Activated CD4-positive, alpha-beta memory T cell treated with anti-CD3 and anti-CD28 coated beads for 36 hours (primary cell): ENCODE results near the gene HACE1. TPM values are rescaled to one million over a fixed set of nuclear protein-coding genes. Genes with fewer than 3 reads are reported as not detected.
A peak's percentile ranks its signal among the peaks of the same experiment; 100 is the strongest.

Source experiments
- CTCF ChIA-PET: fragments of 350-600 bp; sonication (Branson Sonifier 250); formaldehyde crosslinking; loops from one replicate; lab custom pipeline; 2021; ENCODE audit warnings: antibody characterized with exemption, inconsistent platforms; lab: Charles Lee
- POLR2A ChIA-PET: fragments of 350-600 bp; sonication (Branson Sonifier 250); formaldehyde crosslinking; loops from one replicate; lab custom pipeline; 2021; ENCODE audit warnings: antibody characterized with exemption; lab: Charles Lee
- DNase-seq: peaks from one replicate; pipeline ENCODE4 v3.0.0-alpha.2; 2020
- H3K27ac Mint-ChIP-seq: one replicate; pipeline ENCODE4 v1.8.0; 2021; ENCODE audit warnings: mixed read lengths
- H3K27me3 Mint-ChIP-seq: one replicate; pipeline ENCODE4 v1.8.0; 2021; ENCODE audit warnings: mixed read lengths
- H3K36me3 Mint-ChIP-seq: one replicate; pipeline ENCODE4 v1.8.0; 2021; ENCODE audit warnings: mixed read lengths
- H3K4me1 Mint-ChIP-seq: one replicate; pipeline ENCODE4 v1.8.0; 2021; ENCODE audit warnings: low read depth, mixed read lengths
- H3K4me3 Mint-ChIP-seq: one replicate; pipeline ENCODE4 v1.8.0; 2021; ENCODE audit warnings: mild to moderate bottlenecking, mixed read lengths
- H3K9me3 Mint-ChIP-seq: one replicate; pipeline ENCODE4 v1.8.0; 2021; ENCODE audit warnings: mixed read lengths
- intact Hi-C: fragments of 100-400 bp; cut with micrococcal nuclease; formaldehyde crosslinking; loops from one replicate; pipeline ENCODE4 v1.15.1; 2023
- total RNA-seq, 2 experiments: library from RNA; stranded (reverse); gene quantifications; one replicate each; pipeline ENCODE4 v1.2.3, GENCODE V29; 2021

HACE1 gene
- total RNA-seq, 2 experiments from 2014 or later, result 15.0 to 17.6 TPM

DNA sequence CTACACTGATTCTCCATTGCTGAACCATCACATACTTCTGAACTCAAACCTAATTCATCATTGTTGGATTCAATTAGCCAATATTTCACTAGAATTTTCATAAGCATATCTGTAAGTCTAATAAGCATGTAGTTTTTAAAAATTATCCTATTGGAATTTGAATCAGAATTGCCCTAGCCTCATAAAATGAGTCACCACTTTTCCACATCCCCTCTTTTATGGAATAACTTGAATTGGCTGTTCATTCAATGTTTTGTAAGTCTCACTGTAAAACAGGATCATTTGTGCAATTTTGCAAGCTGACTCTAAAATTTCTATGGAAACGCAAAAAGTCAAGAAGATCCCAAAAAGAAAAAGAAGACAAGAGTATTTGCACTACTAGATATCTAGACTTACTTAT is 141.0 kb downstream of the HACE1 start:
- ChIA-PET CTCF (no interaction called here), POLR2A (no interaction called here)
- H3K36me3 Mint-ChIP-seq, result no peaks in the 10 kb centered on the region
- no peaks in the 10 kb centered on the region for H3K9me3 Mint-ChIP-seq
- no peaks in the 10 kb centered on the region for H3K4me1 Mint-ChIP-seq
- intact Hi-C loops, result no loop called here
- no peaks in the 10 kb centered on the region for H3K27me3 Mint-ChIP-seq
- no peak overlapping the region for H3K4me3 Mint-ChIP-seq
- H3K27ac Mint-ChIP-seq, result no peak overlapping the region
- DNase-seq, result no peak

DNA sequence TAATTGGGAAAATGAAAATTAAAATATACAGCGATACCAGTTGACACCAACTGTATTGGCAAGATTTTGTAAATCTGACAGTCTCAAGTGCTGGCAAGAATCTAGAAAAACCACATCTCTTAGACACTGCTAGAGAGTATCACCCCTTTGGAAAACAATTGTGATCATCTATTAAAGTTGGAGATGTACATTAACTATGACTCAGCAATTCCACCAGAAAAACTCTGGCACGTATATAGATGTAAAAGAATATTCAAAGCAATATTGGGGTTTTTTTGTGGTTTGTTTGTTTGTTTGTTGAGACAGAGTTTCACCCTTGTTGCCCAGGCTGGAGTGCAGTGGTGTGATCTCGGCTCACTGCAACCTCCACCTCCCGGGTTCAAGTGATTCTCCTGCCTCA is 142.9 kb downstream of the HACE1 start:
- ChIA-PET POLR2A (no interaction called here), CTCF (no interaction called here)
- Mint-ChIP-seq H3K4me1 (no peaks in the 10 kb centered on the region), H3K36me3 (no peaks in the 10 kb centered on the region), H3K27me3 (no peaks in the 10 kb centered on the region), H3K9me3 (no peaks in the 10 kb centered on the region), H3K4me3 (no peak overlapping the region), H3K27ac (no peak overlapping the region)
- intact Hi-C loops, result no loop called here
- no peak for DNase-seq

- POLR2A ChIA-PET, result no interaction called here
- Mint-ChIP-seq H3K36me3 (no peaks in the 10 kb centered on the region), H3K4me1 (no peaks in the 10 kb centered on the region), H3K9me3 (no peaks in the 10 kb centered on the region), H3K27ac (no peak overlapping the region), H3K4me3 (no peak overlapping the region), H3K27me3 (no peaks in the 10 kb centered on the region)
- CTCF ChIA-PET, result no interaction called here
- DNase-seq, result no peak
- intact Hi-C loops, result no loop called here
These were observed 144.9 kb downstream of the HACE1 start for GRCh38 chr6:104714796-104715195.

- CTCF ChIA-PET, result no interaction called here
- intact Hi-C loops, result no loop called here
- POLR2A ChIA-PET, result no interaction called here
These were observed 145.7 kb downstream of the HACE1 start for GRCh38 chr6:104713982-104714381.

GRCh38 chr6:104711371-104711770 is 148.3 kb downstream of the HACE1 start:
- no peak overlapping the region for H3K4me3 Mint-ChIP-seq
- no peaks in the 10 kb centered on the region for H3K36me3 Mint-ChIP-seq
- POLR2A ChIA-PET, result no interaction called here
- CTCF ChIA-PET, result no interaction called here
- peaks cover 2% of the 10 kb centered on the region for H3K4me1 Mint-ChIP-seq
- no peak overlapping the region for H3K27ac Mint-ChIP-seq
- H3K27me3 Mint-ChIP-seq, result no peaks in the 10 kb centered on the region
- H3K9me3 Mint-ChIP-seq, result peaks cover 8% of the 10 kb centered on the region
- DNase-seq, result no peak
- intact Hi-C loops, result no loop called here

More at GRCh38 chr6:104713982-104714381, 145.7 kb downstream of the HACE1 start:
- no peak for DNase-seq
- H3K4me1 Mint-ChIP-seq, result no peaks in the 10 kb centered on the region
- no peak overlapping the region for H3K4me3 Mint-ChIP-seq
- no peak overlapping the region for H3K27ac Mint-ChIP-seq
- peaks cover 6% of the 10 kb centered on the region for H3K9me3 Mint-ChIP-seq
- H3K36me3 Mint-ChIP-seq, result no peaks in the 10 kb centered on the region
- H3K27me3 Mint-ChIP-seq, result no peaks in the 10 kb centered on the region

DNA sequence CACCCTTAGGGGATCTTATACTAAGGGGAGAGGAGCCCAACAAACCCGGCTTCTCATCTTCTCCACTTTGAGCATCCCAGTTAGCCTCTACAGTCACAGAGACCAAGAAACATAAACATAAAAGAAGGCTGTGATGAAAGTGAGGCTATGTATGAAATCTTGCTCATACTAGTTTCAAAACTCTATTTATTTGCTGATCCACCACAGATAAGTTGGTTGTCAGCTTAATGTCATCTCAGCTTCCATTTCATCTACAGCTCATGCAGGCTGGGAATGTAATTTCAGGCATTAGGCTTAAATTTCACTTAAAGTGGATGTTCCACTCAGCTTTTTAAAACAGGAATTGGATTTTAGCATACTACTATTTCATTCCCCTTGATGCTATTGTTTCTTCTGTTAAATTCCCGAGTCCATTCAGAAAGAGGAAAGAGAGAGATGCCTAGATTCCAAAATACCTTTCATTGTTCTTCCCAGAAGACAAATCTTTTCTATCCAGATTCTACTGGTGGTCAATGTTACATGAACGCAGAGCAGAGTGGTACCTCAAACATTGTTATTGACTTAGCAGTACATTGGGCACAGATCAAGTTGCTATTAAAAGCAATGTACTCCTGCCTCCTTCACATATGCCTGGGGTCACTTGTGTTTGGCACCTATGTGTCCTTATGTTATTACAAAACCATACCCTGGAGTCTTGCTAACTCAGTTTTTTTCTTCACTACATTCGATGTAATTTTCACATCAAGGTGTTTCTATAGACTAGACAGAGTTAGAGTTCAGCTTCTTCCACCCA is 149.0 kb downstream of the HACE1 start:
- no peak overlapping the region for H3K4me3 Mint-ChIP-seq
- POLR2A ChIA-PET, result no interaction called here
- peaks cover 4% of the 10 kb centered on the region for H3K4me1 Mint-ChIP-seq
- DNase-seq, result no peak
- intact Hi-C loops, result no loop called here
- CTCF ChIA-PET, result no interaction called here
- H3K27me3 Mint-ChIP-seq, result no peaks in the 10 kb centered on the region
- H3K9me3 Mint-ChIP-seq, result peaks cover 8% of the 10 kb centered on the region
- H3K36me3 Mint-ChIP-seq, result no peaks in the 10 kb centered on the region
- no peak overlapping the region for H3K27ac Mint-ChIP-seq

DNA sequence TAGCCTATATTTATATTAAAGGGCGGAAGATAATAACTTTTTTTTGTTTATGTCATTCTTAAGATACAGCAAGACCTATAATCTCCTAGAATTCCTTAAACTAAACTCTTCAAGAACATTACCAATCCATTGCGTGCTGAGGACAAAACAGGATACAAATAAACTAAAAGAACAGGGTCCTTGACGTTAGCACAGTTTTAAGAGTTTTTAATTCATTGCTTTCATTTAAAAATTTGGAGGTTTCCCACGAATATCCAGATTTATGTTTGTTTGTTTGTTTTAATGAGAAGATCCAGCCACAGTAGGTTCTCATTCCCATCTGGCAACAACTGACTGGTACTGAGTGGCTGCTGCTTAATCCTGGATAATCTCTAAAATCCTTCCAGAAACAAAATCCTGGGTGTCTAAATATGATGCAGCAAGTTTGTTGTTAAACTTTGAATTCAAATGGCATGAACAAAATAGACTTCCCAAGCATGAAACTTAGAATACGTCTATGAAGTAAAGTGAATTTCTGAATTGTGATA is 153.7 kb downstream of the HACE1 start:
- Mint-ChIP-seq H3K27me3 (no peaks in the 10 kb centered on the region), H3K4me1 (peaks cover 35% of the 10 kb centered on the region), H3K4me3 (no peak overlapping the region), H3K9me3 (peaks cover 8% of the 10 kb centered on the region), H3K27ac (no peak overlapping the region), H3K36me3 (no peaks in the 10 kb centered on the region)
- POLR2A ChIA-PET, result no interaction called here
- CTCF ChIA-PET, result no interaction called here
- intact Hi-C loops, result loop anchor here (2.0 kb wide), 1 partner anchor 17 kb away; no protein-coding TSS in a partner anchor
- DNase-seq, result no peak

DNA sequence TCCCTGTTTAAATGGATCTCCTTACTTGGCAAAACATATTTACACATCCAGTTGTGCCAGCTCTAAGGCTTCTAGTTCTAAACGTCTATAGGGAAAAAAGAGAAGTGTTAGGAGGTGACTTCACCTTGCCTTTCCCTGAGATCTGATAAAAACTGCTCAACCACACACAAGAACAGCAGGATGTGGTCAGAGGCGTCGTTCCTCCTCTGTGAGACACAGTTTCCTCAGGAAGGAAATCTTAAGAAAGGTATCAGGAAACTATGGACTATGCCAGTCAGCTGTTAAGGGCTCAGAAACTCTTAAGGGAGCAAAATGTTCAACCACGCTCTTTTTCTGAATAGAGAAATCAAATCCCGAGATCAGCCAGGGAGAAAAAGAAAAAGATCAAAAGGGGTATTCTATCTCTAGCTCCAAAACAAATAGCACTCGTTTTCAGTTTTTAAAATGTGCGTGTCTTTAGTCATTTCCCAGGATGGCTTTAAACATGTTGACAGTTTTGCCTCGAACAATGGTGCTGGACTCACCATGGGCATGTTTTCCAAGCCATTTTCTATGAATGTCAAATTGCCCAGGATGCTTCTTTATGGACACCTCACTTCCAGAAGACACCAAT is 154.5 kb downstream of the HACE1 start:
- intact Hi-C loops, result loop anchor here (2.0 kb wide), 1 partner anchor 16 kb away; no protein-coding TSS in a partner anchor

DNA sequence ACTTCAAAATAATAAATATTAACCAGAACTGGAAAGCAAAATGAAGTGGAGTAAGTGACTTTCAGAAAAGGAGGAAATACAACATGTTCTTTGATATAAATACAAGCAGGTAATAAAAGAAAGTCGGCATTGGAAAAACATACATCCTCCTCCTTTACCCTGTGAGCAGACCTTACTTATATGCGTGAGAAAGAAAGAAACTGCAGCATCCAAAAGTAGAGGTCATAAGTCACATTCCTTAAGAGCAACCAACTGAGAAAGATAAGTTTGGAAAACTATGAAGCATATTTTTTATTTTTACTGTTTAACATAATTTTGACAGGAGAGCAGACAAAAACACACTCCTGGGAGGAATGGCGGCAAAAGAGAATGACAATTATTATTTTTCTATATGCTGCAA is 155.5 kb downstream of the HACE1 start:
- Mint-ChIP-seq H3K27ac (no peak overlapping the region), H3K4me3 (no peak overlapping the region), H3K36me3 (no peaks in the 10 kb centered on the region), H3K4me1 (peaks cover 35% of the 10 kb centered on the region), H3K27me3 (no peaks in the 10 kb centered on the region), H3K9me3 (peaks cover 4% of the 10 kb centered on the region)
- POLR2A ChIA-PET, result no interaction called here
- no peak for DNase-seq
- CTCF ChIA-PET, result no interaction called here
- intact Hi-C loops, result loop anchor here (2.0 kb wide), 1 partner anchor 15 kb away; no protein-coding TSS in a partner anchor

More for the DNA sequence above, 154.5 kb downstream of the HACE1 start:
- H3K27ac Mint-ChIP-seq, result no peak overlapping the region
- H3K4me3 Mint-ChIP-seq, result peak overlapping the region; percentile 21
- ChIA-PET POLR2A (no interaction called here), CTCF (no interaction called here)
- DNase-seq, result peak; percentile 55
- H3K9me3 Mint-ChIP-seq, result peaks cover 8% of the 10 kb centered on the region
- H3K36me3 Mint-ChIP-seq, result no peaks in the 10 kb centered on the region
- no peaks in the 10 kb centered on the region for H3K27me3 Mint-ChIP-seq
- peaks cover 35% of the 10 kb centered on the region for H3K4me1 Mint-ChIP-seq

GRCh38 chr6:104702126-104702841 is 157.4 kb downstream of the HACE1 start:
- Mint-ChIP-seq H3K4me1 (peaks cover 35% of the 10 kb centered on the region), H3K36me3 (no peaks in the 10 kb centered on the region), H3K27ac (no peak overlapping the region), H3K9me3 (no peaks in the 10 kb centered on the region), H3K27me3 (no peaks in the 10 kb centered on the region), H3K4me3 (no peak overlapping the region)
- DNase-seq, result no peak
- intact Hi-C loops, result no loop called here
- POLR2A ChIA-PET, result no interaction called here
- CTCF ChIA-PET, result interaction anchor here (0.6 kb wide), 1 partner anchor 11 kb away, joined by 3 read pairs; no protein-coding TSS in a partner anchor

GRCh38 chr6:104700371-104701185 is 159.1 kb downstream of the HACE1 start:
- Mint-ChIP-seq H3K27me3 (no peaks in the 10 kb centered on the region), H3K36me3 (no peaks in the 10 kb centered on the region), H3K27ac (no peak overlapping the region), H3K9me3 (no peaks in the 10 kb centered on the region), H3K4me1 (peaks cover 30% of the 10 kb centered on the region), H3K4me3 (no peak overlapping the region)
- intact Hi-C loops, result no loop called here
- no peak for DNase-seq
- POLR2A ChIA-PET, result no interaction called here
- CTCF ChIA-PET, result no interaction called here
